ES-I3 (cell line): ENCODE results near the gene CPLX3.

Source experiments
- H3K36me3 ChIP-seq: 2 replicates; pipeline ENCODE4 v1.6.1; 2013; ENCODE audit warnings: mild to moderate bottlenecking, low read length, control low read depth, moderate library complexity; ENCODE audit not compliant: insufficient read depth
- H3K4me1 ChIP-seq: 2 replicates; pipeline ENCODE4 v1.6.1; 2013; ENCODE audit warnings: mild to moderate bottlenecking, control low read depth, low read length; ENCODE audit not compliant: insufficient read depth
- H3K9ac ChIP-seq: 2 replicates; pipeline ENCODE4 v1.6.1; 2013; ENCODE audit warnings: low read depth, mild to moderate bottlenecking, low read length, moderate library complexity
- H3K9me3 ChIP-seq: 2 replicates; pipeline ENCODE4 v1.6.1; 2013; ENCODE audit warnings: mild to moderate bottlenecking, low read length, moderate library complexity; ENCODE audit not compliant: control insufficient read depth, insufficient read depth

CPLX3 gene

GRCh38 chr15:74847432-74847831 lies 21.0 kb downstream of the CPLX3 start:
- H3K4me1 ChIP-seq = no peaks in the 10 kb centered on the region
- H3K9ac ChIP-seq = no peak overlapping the region
- H3K36me3 ChIP-seq = no peaks in the 10 kb centered on the region; the same call in 1 of the 2 replicates
- no peaks in the 10 kb centered on the region for H3K9me3 ChIP-seq

- H3K36me3 ChIP-seq = no peaks in the 10 kb centered on the region; the same call in 1 of the 2 replicates
- H3K4me1 ChIP-seq = no peaks in the 10 kb centered on the region
- H3K9me3 ChIP-seq = no peaks in the 10 kb centered on the region
- H3K9ac ChIP-seq = no peak overlapping the region
Measured at GRCh38 chr15:74850393-74850792, 24.0 kb downstream of the CPLX3 start.

GRCh38 chr15:74851960-74852359 lies 25.5 kb downstream of the CPLX3 start:
- no peaks in the 10 kb centered on the region; the same call in 1 of the 2 replicates for H3K36me3 ChIP-seq
- no peak overlapping the region for H3K9ac ChIP-seq
- H3K9me3 ChIP-seq = no peaks in the 10 kb centered on the region
- H3K4me1 ChIP-seq = no peaks in the 10 kb centered on the region

- no peaks in the 10 kb centered on the region for H3K36me3 ChIP-seq
- no peaks in the 10 kb centered on the region for H3K9me3 ChIP-seq
- no peaks in the 10 kb centered on the region for H3K4me1 ChIP-seq
- H3K9ac ChIP-seq = no peak overlapping the region
Measured at GRCh38 chr15:74854453-74855022, 28.1 kb downstream of the CPLX3 start.

- no peak overlapping the region for H3K9ac ChIP-seq
- no peaks in the 10 kb centered on the region for H3K36me3 ChIP-seq
- no peaks in the 10 kb centered on the region for H3K9me3 ChIP-seq
- no peaks in the 10 kb centered on the region for H3K4me1 ChIP-seq
Measured at GRCh38 chr15:74855857-74856256, 29.4 kb downstream of the CPLX3 start.

- H3K9me3 ChIP-seq = no peaks in the 10 kb centered on the region
- no peaks in the 10 kb centered on the region for H3K4me1 ChIP-seq
- H3K36me3 ChIP-seq = no peaks in the 10 kb centered on the region
- no peak overlapping the region for H3K9ac ChIP-seq
Measured at GRCh38 chr15:74856537-74856936, 30.1 kb downstream of the CPLX3 start.

GRCh38 chr15:74857082-74857655 lies 30.7 kb downstream of the CPLX3 start:
- H3K9me3 ChIP-seq = no peaks in the 10 kb centered on the region
- no peaks in the 10 kb centered on the region for H3K4me1 ChIP-seq
- no peaks in the 10 kb centered on the region for H3K36me3 ChIP-seq
- no peak overlapping the region for H3K9ac ChIP-seq

GRCh38 chr15:74857671-74858368 lies 31.4 kb downstream of the CPLX3 start:
- Histone ChIP-seq H3K9ac (no peak overlapping the region), H3K4me1 (no peaks in the 10 kb centered on the region)

GRCh38 chr15:74858369-74858740 lies 31.9 kb downstream of the CPLX3 start:
- H3K4me1 ChIP-seq = no peaks in the 10 kb centered on the region; the same call in 1 of the 2 replicates
- no peak overlapping the region for H3K9ac ChIP-seq
- no peaks in the 10 kb centered on the region for H3K9me3 ChIP-seq
- H3K36me3 ChIP-seq = no peaks in the 10 kb centered on the region

More at GRCh38 chr15:74857671-74858368, 31.4 kb downstream of the CPLX3 start:
- Histone ChIP-seq H3K9me3 (no peaks in the 10 kb centered on the region), H3K36me3 (no peaks in the 10 kb centered on the region)

GRCh38 chr15:74863239-74864056 lies 37.0 kb downstream of the CPLX3 start:
- Histone ChIP-seq H3K4me1 (peaks cover 5% of the 10 kb centered on the region; the same call in 1 of the 2 replicates), H3K36me3 (0 out of 2 replicates have a peak, but pooled peaks cover 2% of the 10 kb centered on the region), H3K9ac (no peak overlapping the region), H3K9me3 (peaks cover 5% of the 10 kb centered on the region; the same call in 1 of the 2 replicates)

- no peak overlapping the region for H3K9ac ChIP-seq
Measured at GRCh38 chr15:74864296-74864695, 37.9 kb downstream of the CPLX3 start.

GRCh38 chr15:74865316-74865715 lies 38.9 kb downstream of the CPLX3 start:
- Histone ChIP-seq H3K9me3 (peaks cover 5% of the 10 kb centered on the region; the same call in 1 of the 2 replicates), H3K36me3 (0 out of 2 replicates have a peak, but pooled peaks cover 2% of the 10 kb centered on the region), H3K9ac (no peak overlapping the region), H3K4me1 (peaks cover 11% of the 10 kb centered on the region)

More at GRCh38 chr15:74864296-74864695, 37.9 kb downstream of the CPLX3 start:
- Histone ChIP-seq H3K36me3 (0 out of 2 replicates have a peak, but pooled peaks cover 2% of the 10 kb centered on the region), H3K4me1 (peaks cover 5% of the 10 kb centered on the region; the same call in 1 of the 2 replicates), H3K9me3 (peaks cover 5% of the 10 kb centered on the region; the same call in 1 of the 2 replicates)

- peaks cover 5% of the 10 kb centered on the region; the same call in 1 of the 2 replicates for H3K9me3 ChIP-seq
- H3K4me1 ChIP-seq = peaks cover 18% of the 10 kb centered on the region
- no peak overlapping the region; the same call in 1 of the 2 replicates for H3K9ac ChIP-seq
- 0 out of 2 replicates have a peak, but pooled peaks cover 2% of the 10 kb centered on the region for H3K36me3 ChIP-seq
Measured at GRCh38 chr15:74866090-74866489, 39.7 kb downstream of the CPLX3 start.

GRCh38 chr15:74867466-74868038 lies 41.1 kb downstream of the CPLX3 start:
- Histone ChIP-seq H3K9ac (no peak overlapping the region), H3K4me1 (peaks cover 19% of the 10 kb centered on the region), H3K9me3 (peaks cover 5% of the 10 kb centered on the region; the same call in 1 of the 2 replicates)

More at GRCh38 chr15:74867466-74868038, 41.1 kb downstream of the CPLX3 start:
- H3K36me3 ChIP-seq = 0 out of 2 replicates have a peak, but pooled peaks cover 2% of the 10 kb centered on the region
